GM10266 (cell line): ENCODE results near the gene OR8D1.

ENCODE experiments used
- DNase-seq: peaks from one replicate; pipeline ENCODE4 v3.0.0; 2012; ENCODE audit errors: extremely low spot score
- TF ChIP-seq, protein P1 (sequence below): IDR thresholded peaks from 2 replicates; pipeline ENCODE4 v1.5.1; 2012; ENCODE audit warnings: mild to moderate bottlenecking, low read depth; ENCODE audit not compliant: control insufficient read depth, insufficient read depth; ENCODE audit errors: missing control alignments

OR8D1 gene

DNA sequence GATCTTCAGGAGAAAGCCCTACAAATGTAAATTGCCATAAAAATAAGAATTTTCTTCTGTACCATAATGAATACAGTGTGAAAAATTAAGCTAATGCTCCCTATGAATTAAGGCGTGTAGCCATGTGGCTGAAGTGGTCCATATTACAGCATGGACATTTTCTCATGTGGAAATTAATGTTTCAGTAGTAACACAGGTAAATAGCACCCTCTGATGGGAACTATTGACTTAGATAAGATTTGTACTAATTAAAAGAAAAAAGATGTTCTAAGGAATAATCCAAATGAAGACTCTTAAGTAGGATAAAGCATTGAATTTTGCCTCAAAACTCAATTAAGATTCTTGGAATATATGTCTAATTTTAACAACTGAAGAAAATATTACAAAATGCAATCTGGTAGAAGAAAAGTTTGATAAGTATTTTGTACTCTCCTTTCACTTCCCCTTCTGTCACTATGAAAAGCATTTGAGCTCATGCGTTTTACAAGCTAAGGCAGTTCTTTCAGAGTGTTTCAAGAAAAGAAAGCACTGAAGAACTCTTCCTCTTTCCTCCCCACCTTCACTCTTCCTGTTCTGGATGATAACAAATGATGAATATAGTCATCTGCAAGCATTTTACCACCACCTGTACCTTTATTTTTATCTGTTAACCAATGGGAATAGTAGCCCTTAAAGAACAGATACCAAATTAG is 16.2 kb upstream of the OR8D1 start:
- TF ChIP-seq, protein P1, sequence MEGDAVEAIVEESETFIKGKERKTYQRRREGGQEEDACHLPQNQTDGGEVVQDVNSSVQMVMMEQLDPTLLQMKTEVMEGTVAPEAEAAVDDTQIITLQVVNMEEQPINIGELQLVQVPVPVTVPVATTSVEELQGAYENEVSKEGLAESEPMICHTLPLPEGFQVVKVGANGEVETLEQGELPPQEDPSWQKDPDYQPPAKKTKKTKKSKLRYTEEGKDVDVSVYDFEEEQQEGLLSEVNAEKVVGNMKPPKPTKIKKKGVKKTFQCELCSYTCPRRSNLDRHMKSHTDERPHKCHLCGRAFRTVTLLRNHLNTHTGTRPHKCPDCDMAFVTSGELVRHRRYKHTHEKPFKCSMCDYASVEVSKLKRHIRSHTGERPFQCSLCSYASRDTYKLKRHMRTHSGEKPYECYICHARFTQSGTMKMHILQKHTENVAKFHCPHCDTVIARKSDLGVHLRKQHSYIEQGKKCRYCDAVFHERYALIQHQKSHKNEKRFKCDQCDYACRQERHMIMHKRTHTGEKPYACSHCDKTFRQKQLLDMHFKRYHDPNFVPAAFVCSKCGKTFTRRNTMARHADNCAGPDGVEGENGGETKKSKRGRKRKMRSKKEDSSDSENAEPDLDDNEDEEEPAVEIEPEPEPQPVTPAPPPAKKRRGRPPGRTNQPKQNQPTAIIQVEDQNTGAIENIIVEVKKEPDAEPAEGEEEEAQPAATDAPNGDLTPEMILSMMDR: no peak
- DNase-seq: peak; percentile 14

- no peak for DNase-seq
- TF ChIP-seq, protein P1: no peak
Measured at GRCh38 chr11:124327775-124328174, 14.0 kb upstream of the OR8D1 start.

GRCh38 chr11:124322356-124322755 is 8.6 kb upstream of the OR8D1 start:
- TF ChIP-seq, protein P1: no peak
- DNase-seq: no peak

DNA sequence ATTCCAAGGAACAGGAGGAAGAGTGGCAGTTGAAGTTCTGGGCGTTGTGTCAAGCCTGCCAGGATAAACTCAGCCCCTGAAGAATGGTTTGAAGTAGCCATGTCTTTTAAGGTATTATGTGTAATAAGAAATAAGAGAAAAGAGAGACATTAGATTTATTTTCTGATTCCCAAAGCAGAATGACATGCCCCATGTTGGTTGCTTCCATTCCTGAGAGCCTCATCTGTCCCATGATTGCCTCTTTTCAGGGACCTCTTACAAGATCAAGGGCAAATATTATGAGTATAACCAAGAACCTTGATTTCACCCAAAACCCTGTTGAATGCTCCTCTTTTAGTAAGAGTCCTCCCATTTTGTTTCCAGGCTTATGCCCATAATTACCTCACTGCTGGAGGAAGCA is 6.3 kb upstream of the OR8D1 start, which contains the start of gene OR8D2:
OR8D2 (minus strand) TSS at position 101 of the 400 bp plus-strand sequence; CDS start at position 101, 0 bp downstream.
- no peak for DNase-seq
- TF ChIP-seq, protein P1: no peak

DNA sequence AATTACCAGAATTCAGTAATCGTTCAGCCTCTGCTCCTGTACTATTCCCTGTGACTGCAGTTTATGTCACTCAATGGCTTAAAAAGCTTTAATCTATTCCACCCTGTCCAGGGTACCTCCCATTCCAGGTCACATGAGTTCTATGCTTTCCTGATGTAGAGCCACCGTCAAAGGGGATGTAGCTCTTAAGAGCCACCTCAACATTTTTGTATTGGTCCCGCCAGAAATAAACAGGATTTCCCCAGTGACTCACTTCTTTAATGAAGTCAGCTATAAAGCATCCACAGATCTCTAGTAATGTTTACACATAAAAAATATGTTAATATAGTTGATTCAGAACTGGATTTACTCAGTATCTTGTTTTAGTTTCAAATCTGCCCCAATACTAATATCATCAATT is 1.3 kb upstream of the OR8D1 start:
- no peak for DNase-seq
- TF ChIP-seq, protein P1: no peak

GRCh38 chr11:124313131-124313530 is 618 bp downstream of the OR8D1 start:
- TF ChIP-seq, protein P1: no peak
- no peak for DNase-seq

GRCh38 chr11:124311670-124312069 is 2.1 kb downstream of the OR8D1 start:
- TF ChIP-seq, protein P1: no peak
- DNase-seq: no peak
